Esophagus muscularis mucosa (tissue), 3 donors: ENCODE results near the gene WDR37.

Experiments used
- CTCF ChIP-seq, 3 experiments: fragments of 200-600 bp in 2 of 3; fragments of 450-650 bp in 1 of 3; sonication (generic) in 2 of 3; IDR thresholded peaks; one replicate each; pipeline ENCODE4 v1.5.1; 2017 to 2019; ENCODE audit warnings: antibody characterized with exemption in 3 of 3, mild to moderate bottlenecking in 2 of 3, moderate library complexity in 1 of 3
- POLR2A ChIP-seq: fragments of 450-650 bp; IDR thresholded peaks from one replicate; pipeline ENCODE4 v1.6.1; 2017; ENCODE audit warnings: antibody characterized with exemption, moderate library complexity, mild to moderate bottlenecking, low read depth
- POLR2AphosphoS5 ChIP-seq, 2 donors: sonication (generic); formaldehyde crosslinking; IDR thresholded peaks; one replicate each; pipeline ENCODE4 v1.6.1; 2017; ENCODE audit warnings: antibody characterized with exemption in 2 of 2

- TF ChIP-seq CTCF (IDR thresholded peaks at IDR 0.05) (no peak), POLR2A (no peak), POLR2AphosphoS5 (IDR thresholded peaks at IDR 0.05) (no peak)
These were observed 6.0 kb upstream of the WDR37 start for GRCh38 chr10:1050145-1050544.
